ENCODE data around the gene MGAT5. TPM values are rescaled to one million over a fixed set of nuclear protein-coding genes. Genes with fewer than 3 reads are reported as not detected.

MGAT5 gene
- total RNA-seq, 3 donors from 2014 or later (not counting 1 experiment from before 2014, with no cell fraction given) = 39.7 to 58.2 (median 57.0) TPM

GRCh38 chr2:134413912-134414311 is 160.0 kb downstream of the MGAT5 start:
- H3K4me1 Mint-ChIP-seq = peaks cover 32 to 35% of the 10 kb centered on the region in 2 donors
- no peak overlapping the region for H3K27ac ChIP-seq (ENCODE audit: low read length)
- ATAC-seq = no peak
- TF ChIP-seq, protein P1, sequence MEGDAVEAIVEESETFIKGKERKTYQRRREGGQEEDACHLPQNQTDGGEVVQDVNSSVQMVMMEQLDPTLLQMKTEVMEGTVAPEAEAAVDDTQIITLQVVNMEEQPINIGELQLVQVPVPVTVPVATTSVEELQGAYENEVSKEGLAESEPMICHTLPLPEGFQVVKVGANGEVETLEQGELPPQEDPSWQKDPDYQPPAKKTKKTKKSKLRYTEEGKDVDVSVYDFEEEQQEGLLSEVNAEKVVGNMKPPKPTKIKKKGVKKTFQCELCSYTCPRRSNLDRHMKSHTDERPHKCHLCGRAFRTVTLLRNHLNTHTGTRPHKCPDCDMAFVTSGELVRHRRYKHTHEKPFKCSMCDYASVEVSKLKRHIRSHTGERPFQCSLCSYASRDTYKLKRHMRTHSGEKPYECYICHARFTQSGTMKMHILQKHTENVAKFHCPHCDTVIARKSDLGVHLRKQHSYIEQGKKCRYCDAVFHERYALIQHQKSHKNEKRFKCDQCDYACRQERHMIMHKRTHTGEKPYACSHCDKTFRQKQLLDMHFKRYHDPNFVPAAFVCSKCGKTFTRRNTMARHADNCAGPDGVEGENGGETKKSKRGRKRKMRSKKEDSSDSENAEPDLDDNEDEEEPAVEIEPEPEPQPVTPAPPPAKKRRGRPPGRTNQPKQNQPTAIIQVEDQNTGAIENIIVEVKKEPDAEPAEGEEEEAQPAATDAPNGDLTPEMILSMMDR (IDR thresholded peaks at IDR 0.05) = no peak
- 71% methylated on average over 2 of the region's 2 CpGs for WGBS (ENCODE audit: insufficient coverage)
- no peak overlapping the region for H3K4me3 ChIP-seq (ENCODE audit: low read length)
- DNase-seq = no peak
- H3K9me3 ChIP-seq (ENCODE audit: control insufficient read depth, insufficient read depth, low read length) = no peaks in the 10 kb centered on the region
- H3K27me3 Mint-ChIP-seq (ENCODE audit: low read depth in 2 of 2) = no peaks in the 10 kb centered on the region
- peak overlapping the region in 1 of 2 donors; percentile 18 for H3K27ac Mint-ChIP-seq
- intact Hi-C loops (cut with micrococcal nuclease) = loop anchor here (2.0 to 10.0 kb wide), 2 partner anchors 169 to 527 kb away; no protein-coding TSS in a partner anchor
- peaks cover 24% of the 10 kb centered on the region for H3K4me1 ChIP-seq (ENCODE audit: control insufficient read depth, insufficient read depth, low read length)
- no peaks in the 10 kb centered on the region for H3K9me3 Mint-ChIP-seq
- H3K4me3 Mint-ChIP-seq = no peak overlapping the region
- H3K36me3 ChIP-seq (ENCODE audit: control insufficient read depth, insufficient read depth, low read length) = peaks cover 20% of the 10 kb centered on the region
- H3K36me3 Mint-ChIP-seq = no peaks in the 10 kb centered on the region
- no peaks in the 10 kb centered on the region for H3K27me3 ChIP-seq (ENCODE audit: control insufficient read depth, insufficient read depth, low read length)

- WGBS (ENCODE audit: insufficient coverage) = 97% methylated on average over 2 of the region's 2 CpGs
- H3K36me3 ChIP-seq (ENCODE audit: control insufficient read depth, insufficient read depth, low read length) = peaks cover 28% of the 10 kb centered on the region
- no peaks in the 10 kb centered on the region for H3K9me3 ChIP-seq (ENCODE audit: control insufficient read depth, insufficient read depth, low read length)
- no peak for ATAC-seq
- no peak for DNase-seq
- no peak overlapping the region for H3K27ac Mint-ChIP-seq
- intact Hi-C loops (cut with micrococcal nuclease) = loop anchor here (10.0 kb wide), 1 partner anchor 171 kb away; no protein-coding TSS in a partner anchor
- no peak overlapping the region for H3K4me3 Mint-ChIP-seq
- H3K27me3 Mint-ChIP-seq (ENCODE audit: low read depth in 2 of 2) = no peaks in the 10 kb centered on the region
- H3K4me1 ChIP-seq (ENCODE audit: control insufficient read depth, insufficient read depth, low read length) = peaks cover 18% of the 10 kb centered on the region
- H3K27me3 ChIP-seq (ENCODE audit: control insufficient read depth, insufficient read depth, low read length) = no peaks in the 10 kb centered on the region
- H3K4me3 ChIP-seq (ENCODE audit: low read length) = no peak overlapping the region
- H3K9me3 Mint-ChIP-seq = no peaks in the 10 kb centered on the region
- TF ChIP-seq, protein P1 (IDR thresholded peaks at IDR 0.05) = no peak
- H3K27ac ChIP-seq (ENCODE audit: low read length) = no peak overlapping the region
- H3K4me1 Mint-ChIP-seq = peaks cover 13 to 14% of the 10 kb centered on the region in 2 donors
- no peaks in the 10 kb centered on the region for H3K36me3 Mint-ChIP-seq
Measured at GRCh38 chr2:134416018-134416417, 162.1 kb downstream of the MGAT5 start.

DNA sequence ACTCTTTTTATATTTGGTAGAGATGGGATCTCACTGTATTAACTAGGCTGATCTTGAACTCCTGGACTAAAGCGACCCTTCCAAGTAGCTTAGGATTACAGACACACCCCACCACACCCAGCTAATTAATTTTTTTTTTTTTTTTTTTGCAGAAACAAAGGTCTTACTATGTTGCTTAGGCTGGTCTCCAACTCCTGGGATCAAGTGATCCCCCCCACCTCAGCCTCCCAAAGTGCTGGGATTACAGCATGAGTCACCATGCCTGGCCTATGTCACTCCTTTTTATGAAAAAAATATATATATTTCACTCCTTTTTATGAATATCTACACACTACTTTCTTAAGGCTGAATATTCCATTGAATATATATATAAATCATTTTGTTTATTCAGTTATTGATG is 162.8 kb downstream of the MGAT5 start:
- Mint-ChIP-seq H3K4me3 (no peak overlapping the region), H3K4me1 (peaks cover 7 to 8% of the 10 kb centered on the region in 2 donors), H3K27me3 (ENCODE audit: low read depth in 2 of 2) (no peaks in the 10 kb centered on the region), H3K36me3 (no peaks in the 10 kb centered on the region), H3K9me3 (no peaks in the 10 kb centered on the region), H3K27ac (no peak overlapping the region)
- H3K27ac ChIP-seq (ENCODE audit: low read length) = no peak overlapping the region
- DNase-seq (no peak), ATAC-seq (no peak)
- 100% methylated on average over 1 of the region's 1 CpG for WGBS (ENCODE audit: insufficient coverage)
- intact Hi-C loops (cut with micrococcal nuclease) = loop anchor here (10.0 kb wide), 1 partner anchor 172 kb away; no protein-coding TSS in a partner anchor
- no peak overlapping the region for H3K4me3 ChIP-seq (ENCODE audit: low read length)
- peaks cover 28% of the 10 kb centered on the region for H3K36me3 ChIP-seq (ENCODE audit: control insufficient read depth, insufficient read depth, low read length)
- H3K4me1 ChIP-seq (ENCODE audit: control insufficient read depth, insufficient read depth, low read length) = peaks cover 12% of the 10 kb centered on the region
- TF ChIP-seq, protein P1 (IDR thresholded peaks at IDR 0.05) = no peak
- H3K9me3 ChIP-seq (ENCODE audit: control insufficient read depth, insufficient read depth, low read length) = no peaks in the 10 kb centered on the region
- no peaks in the 10 kb centered on the region for H3K27me3 ChIP-seq (ENCODE audit: control insufficient read depth, insufficient read depth, low read length)
